Muscle layer of duodenum (tissue), 2 donors: ENCODE data around the gene HTRA3.

Source experiments
- H3K27ac ChIP-seq: one replicate; pipeline ENCODE4 v1.7.0; 2013; ENCODE audit warnings: mild to moderate bottlenecking, low read length
- H3K27me3 ChIP-seq: one replicate; pipeline ENCODE4 v1.7.0; 2013; ENCODE audit warnings: low read depth, mild to moderate bottlenecking, control low read depth, low read length
- H3K36me3 ChIP-seq, 2 donors: one replicate each; pipeline ENCODE4 v1.7.0; 2013; ENCODE audit warnings: low read length in 2 of 2, control low read depth in 1 of 2, mild to moderate bottlenecking in 1 of 2; ENCODE audit not compliant: insufficient read depth in 2 of 2, control insufficient read depth in 1 of 2
- H3K4me1 ChIP-seq, 2 donors: one replicate each; pipeline ENCODE4 v1.7.0; 2013; ENCODE audit warnings: low read length in 2 of 2, mild to moderate bottlenecking in 2 of 2, control low read depth in 1 of 2, moderate library complexity in 1 of 2; ENCODE audit not compliant: insufficient read depth in 2 of 2, control insufficient read depth in 1 of 2
- H3K4me3 ChIP-seq, 2 donors: one replicate each; pipeline ENCODE4 v1.7.0; 2013; ENCODE audit warnings: low read length in 2 of 2, low read depth in 1 of 2, mild to moderate bottlenecking in 1 of 2
- H3K9me3 ChIP-seq, 2 donors: one replicate each; pipeline ENCODE4 v1.7.0; 2013; ENCODE audit warnings: low read length in 2 of 2, control low read depth in 1 of 2, mild to moderate bottlenecking in 1 of 2; ENCODE audit not compliant: control insufficient read depth in 1 of 2
- donor health status: healthy.

The HTRA3 gene

DNA sequence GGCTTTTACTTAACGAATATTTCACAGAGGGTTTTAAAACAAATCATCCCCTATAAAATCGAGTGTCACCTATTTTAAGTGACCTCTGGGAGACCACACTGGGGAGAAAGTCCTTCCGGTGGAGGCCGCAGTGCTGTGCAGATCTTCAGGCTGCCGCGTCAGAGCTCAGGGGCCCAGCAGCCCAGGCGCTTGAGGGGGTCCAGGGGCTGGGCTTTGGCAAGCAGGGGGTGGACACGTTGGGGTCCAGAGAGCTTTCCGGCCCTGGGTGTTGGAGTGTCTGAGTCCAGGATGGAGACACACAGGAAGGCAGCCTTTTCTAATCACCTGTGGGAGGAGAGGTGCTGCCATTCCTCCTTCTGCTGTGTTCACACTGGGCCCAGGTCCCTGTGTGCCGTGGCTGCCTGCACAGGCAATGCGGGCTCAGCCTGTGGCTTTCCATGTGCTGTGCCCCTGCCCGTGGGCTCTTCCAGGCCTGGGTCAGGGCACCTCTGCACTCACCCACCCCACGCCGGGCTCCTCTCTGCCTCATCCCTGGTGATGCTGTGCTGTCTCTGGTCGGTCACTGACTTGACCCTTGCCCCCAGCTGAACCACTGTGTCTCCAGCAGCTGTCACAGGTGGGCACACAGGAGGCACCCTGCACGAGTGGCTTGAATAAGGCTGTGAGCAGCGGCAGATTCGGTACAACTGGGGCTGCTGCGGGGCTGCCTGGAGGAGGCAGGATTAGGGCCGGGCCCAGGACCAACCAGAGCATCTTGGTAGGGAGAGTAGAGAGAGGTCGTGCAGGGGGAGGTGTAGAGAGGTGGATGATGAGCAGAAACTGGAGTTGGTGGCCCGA is 10.0 kb downstream of the HTRA3 start:
- no peaks in the 10 kb centered on the region for H3K27me3 ChIP-seq
- no peak overlapping the region for H3K4me3 ChIP-seq
- H3K9me3 ChIP-seq = no peaks in the 10 kb centered on the region
- H3K27ac ChIP-seq = no peak overlapping the region
- H3K4me1 ChIP-seq = peaks cover 2 to 54% of the 10 kb centered on the region in 2 donors
- no peaks in the 10 kb centered on the region for H3K36me3 ChIP-seq

DNA sequence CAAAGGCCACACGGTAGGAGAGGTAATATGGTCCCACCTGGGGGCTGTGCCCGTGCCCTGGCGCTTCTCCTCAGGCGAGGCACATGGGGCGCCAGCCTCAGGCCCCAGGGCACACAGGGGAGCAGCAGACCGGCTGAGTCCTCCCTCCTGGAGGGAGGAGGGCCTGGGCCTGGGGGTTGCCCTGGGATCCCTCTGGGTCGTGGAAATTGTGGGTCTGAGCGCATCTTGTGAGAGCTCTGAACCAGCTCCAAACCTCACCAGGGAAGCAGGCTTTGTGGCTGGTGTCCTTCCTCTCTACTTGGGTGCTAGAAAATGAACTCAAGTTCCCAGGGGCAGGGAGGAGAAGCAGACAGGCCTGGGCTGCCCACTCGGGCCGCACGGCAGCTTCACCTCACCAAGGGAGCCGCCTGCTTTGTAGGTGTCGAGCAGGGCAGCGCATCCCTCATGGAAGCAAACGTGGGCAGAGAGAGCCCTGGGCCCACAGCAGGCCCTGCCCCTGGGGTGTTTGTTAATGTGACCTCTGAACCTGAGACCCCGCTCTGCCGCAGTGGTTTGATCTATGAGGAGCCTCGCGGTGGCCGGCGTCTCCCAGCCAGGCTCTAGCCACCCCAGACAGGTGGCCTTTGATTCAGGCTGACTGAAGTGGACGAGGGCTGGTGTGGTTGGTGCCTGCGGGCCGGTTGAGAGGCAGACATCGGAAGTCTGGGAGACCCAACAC is 10.8 kb downstream of the HTRA3 start:
- Histone ChIP-seq H3K4me1 (peaks cover 0 to 55% of the 10 kb centered on the region in 2 donors), H3K27me3 (no peaks in the 10 kb centered on the region), H3K27ac (no peak overlapping the region), H3K36me3 (no peaks in the 10 kb centered on the region), H3K4me3 (no peak overlapping the region), H3K9me3 (no peaks in the 10 kb centered on the region)

DNA sequence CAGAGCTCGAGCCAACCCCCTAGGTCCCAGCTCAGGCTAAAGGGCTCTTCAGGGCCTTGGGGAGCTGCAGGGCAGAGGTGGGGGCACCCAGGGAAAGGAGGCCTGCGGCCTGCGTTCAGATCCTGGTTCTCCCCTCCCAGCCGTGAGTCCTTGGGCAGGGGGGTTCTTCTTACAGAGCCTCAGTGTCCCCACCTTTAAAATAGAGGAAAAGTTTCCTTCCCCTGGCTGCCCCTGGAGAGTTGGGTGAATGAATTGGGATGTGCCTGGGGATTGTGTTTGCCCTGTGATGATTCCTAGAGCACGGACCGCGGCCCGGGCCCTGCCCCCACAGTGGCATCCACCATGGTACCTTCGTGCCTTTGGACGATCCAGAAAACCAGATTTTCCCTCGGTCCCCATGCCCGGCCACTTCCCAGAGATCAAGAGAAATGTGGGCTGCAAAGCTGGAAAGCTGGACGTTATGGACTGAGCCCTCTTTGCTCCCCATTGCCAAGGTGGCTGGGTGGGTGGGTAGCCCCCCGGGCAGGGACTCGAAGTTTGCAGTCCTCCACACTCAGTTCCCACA is 11.4 kb downstream of the HTRA3 start:
- H3K4me1 ChIP-seq = peaks cover 0 to 55% of the 10 kb centered on the region in 2 donors
- H3K27me3 ChIP-seq = no peaks in the 10 kb centered on the region

DNA sequence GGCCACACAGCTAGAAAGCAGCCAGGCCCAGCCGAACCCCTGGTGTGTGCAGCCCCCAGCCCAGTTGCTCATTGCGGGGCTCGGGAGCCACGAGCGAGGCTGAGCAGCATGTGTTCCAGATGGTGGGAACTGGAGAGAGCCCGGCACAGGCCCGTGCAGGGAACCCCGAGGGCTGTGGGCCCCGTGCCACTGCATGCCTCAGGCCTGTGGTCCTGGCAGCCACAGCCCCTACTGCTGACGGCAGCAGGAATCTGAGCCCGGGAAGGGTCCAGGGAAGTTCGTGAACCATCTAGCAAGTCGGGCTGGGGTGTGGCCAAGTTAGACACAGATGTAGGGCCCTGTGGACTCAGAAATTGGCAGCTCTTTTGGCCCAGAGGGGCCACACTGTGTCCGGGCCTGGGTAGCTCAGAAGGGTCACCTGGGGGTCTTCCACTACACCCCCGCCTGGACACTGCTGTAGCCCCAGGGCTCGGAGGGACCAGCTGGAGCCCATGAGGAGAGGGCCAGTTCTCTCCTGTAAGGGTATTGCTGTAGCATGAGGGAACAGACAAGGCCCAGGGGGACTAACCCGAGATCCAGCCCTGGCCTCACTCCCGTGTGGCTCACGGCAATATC is 12.1 kb downstream of the HTRA3 start:
- no peak overlapping the region for H3K4me3 ChIP-seq
- no peak overlapping the region for H3K27ac ChIP-seq
- peaks cover 0 to 55% of the 10 kb centered on the region in 2 donors for H3K4me1 ChIP-seq
- H3K36me3 ChIP-seq = no peaks in the 10 kb centered on the region
- H3K27me3 ChIP-seq = no peaks in the 10 kb centered on the region
- no peaks in the 10 kb centered on the region for H3K9me3 ChIP-seq

More for the DNA sequence above, 11.4 kb downstream of the HTRA3 start:
- no peak overlapping the region for H3K4me3 ChIP-seq
- H3K27ac ChIP-seq = no peak overlapping the region
- H3K36me3 ChIP-seq = no peaks in the 10 kb centered on the region
- no peaks in the 10 kb centered on the region for H3K9me3 ChIP-seq

DNA sequence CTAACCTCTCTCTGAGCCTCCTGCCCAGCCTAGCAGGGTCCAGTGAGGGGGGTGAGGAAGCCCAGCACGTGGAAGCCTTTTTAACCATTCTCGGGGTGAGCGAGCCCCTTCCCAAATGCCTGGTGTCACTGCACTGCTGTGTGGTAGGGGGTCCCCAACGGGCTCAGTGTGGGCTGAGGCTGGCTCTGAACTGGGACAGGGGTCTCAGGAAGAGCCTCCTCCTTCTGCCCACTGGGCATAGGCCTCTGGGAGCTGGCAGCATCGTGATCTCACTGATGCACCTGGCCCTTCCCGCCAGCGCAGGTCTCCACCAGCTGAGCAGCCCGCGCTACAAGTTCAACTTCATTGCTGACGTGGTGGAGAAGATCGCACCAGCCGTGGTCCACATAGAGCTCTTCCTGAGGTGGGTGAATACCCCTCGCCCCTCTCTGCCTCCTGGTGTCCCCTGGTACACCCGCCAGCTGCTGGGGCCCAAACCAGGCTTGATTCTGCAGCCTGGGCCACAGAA is 12.6 kb downstream of the HTRA3 start:
- no peaks in the 10 kb centered on the region for H3K9me3 ChIP-seq
- H3K4me3 ChIP-seq = no peak overlapping the region
- H3K36me3 ChIP-seq = no peaks in the 10 kb centered on the region
- peaks cover 0 to 49% of the 10 kb centered on the region in 2 donors for H3K4me1 ChIP-seq
- no peaks in the 10 kb centered on the region for H3K27me3 ChIP-seq
- H3K27ac ChIP-seq = no peak overlapping the region

DNA sequence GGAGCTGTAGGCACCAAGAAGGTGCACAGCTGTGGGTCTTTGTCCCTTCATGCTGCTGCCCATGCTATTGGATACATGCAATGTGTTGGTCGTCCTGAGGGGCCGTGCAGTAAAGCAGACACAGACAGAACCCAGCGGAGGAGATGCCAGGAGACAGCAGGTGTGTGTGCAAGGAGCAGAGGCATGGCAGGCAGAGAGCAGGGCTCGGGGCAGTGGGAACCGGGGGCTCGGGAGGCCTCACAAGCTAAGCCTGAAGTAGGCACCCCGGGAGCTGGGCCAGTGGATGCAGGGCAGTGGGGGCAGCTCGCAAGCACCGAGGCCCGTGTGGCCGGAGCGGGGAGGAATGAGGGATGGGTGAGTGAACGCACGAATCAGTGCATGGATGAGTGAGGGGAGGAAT is 13.2 kb downstream of the HTRA3 start:
- Histone ChIP-seq H3K27ac (no peak overlapping the region), H3K4me3 (no peak overlapping the region), H3K27me3 (no peaks in the 10 kb centered on the region), H3K9me3 (no peaks in the 10 kb centered on the region), H3K4me1 (peaks cover 0 to 44% of the 10 kb centered on the region in 2 donors), H3K36me3 (no peaks in the 10 kb centered on the region)

DNA sequence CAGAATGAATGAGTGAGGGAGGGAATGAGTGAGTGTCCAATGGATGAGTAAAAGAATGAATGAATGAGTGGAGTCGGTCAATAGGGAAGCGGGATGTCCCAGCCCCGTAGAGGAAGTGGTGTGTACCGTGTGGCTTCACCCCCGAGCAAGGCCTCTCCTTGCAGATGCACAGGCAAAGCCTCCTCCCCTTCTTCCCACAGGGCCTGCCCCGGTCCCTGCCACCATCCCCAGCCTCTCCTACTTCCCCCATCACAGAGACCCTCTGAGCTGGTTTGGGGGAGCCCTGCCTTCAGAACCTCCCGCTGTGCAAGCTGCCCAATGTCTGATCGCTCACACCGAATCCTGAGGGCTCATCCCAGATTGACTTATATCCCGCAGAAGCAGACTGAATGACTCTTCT is 13.6 kb downstream of the HTRA3 start:
- no peaks in the 10 kb centered on the region for H3K27me3 ChIP-seq
- no peak overlapping the region for H3K4me3 ChIP-seq
- H3K4me1 ChIP-seq = peaks cover 0 to 41% of the 10 kb centered on the region in 2 donors
- no peaks in the 10 kb centered on the region for H3K9me3 ChIP-seq
- H3K27ac ChIP-seq = no peak overlapping the region
- no peaks in the 10 kb centered on the region for H3K36me3 ChIP-seq

DNA sequence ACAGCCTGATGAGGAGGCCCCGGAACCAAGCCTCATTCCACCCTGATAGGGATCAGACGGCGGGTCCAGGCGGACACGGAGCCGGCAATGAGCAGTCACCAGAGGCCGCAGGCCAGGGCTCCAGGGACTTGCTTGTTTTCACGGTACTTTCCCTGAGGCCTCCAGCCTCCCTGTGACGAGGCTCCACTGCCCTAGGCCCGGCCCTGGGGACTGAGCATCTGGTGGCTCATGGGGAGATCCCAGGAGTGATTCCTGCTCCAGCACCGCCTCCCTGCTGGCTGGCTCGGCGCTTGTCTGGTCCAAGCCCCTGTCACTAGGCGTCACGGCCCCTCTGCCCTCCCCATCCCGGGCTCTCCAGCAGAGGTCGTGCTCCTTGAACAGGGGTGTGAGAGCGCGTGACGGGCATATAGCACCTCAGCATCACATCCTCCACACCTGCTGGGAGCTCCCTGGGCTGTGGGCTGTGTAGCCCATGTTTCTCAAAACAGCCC is 14.1 kb downstream of the HTRA3 start:
- H3K27ac ChIP-seq = no peak overlapping the region
- no peaks in the 10 kb centered on the region for H3K27me3 ChIP-seq
- H3K9me3 ChIP-seq = no peaks in the 10 kb centered on the region
- H3K4me3 ChIP-seq = no peak overlapping the region
- H3K36me3 ChIP-seq = no peaks in the 10 kb centered on the region
- peaks cover 0 to 41% of the 10 kb centered on the region in 2 donors for H3K4me1 ChIP-seq

DNA sequence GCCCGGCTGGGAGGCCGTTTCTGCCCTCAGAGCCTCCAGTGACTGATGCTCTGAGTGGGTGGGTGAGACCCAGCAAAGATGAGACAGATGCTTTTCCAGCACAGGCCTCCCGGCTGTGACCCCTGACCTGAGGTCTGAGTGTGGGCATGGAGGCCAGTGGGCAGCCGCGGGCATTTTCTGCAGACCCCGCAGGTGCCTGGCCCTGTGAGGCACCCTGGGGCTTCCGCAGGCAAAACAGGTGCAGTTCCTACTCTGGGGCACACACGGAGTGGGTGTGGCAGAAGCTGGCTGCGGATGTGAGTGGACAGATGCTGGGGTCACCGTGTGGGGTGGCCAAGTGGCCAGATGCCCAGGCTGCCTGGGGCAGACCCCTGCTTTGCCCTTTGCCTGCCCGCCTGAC is 14.8 kb downstream of the HTRA3 start:
- no peak overlapping the region for H3K27ac ChIP-seq
- H3K4me1 ChIP-seq = peaks cover 0 to 41% of the 10 kb centered on the region in 2 donors
- H3K36me3 ChIP-seq = no peaks in the 10 kb centered on the region
- no peaks in the 10 kb centered on the region for H3K27me3 ChIP-seq
- H3K9me3 ChIP-seq = no peaks in the 10 kb centered on the region
- H3K4me3 ChIP-seq = no peak overlapping the region

DNA sequence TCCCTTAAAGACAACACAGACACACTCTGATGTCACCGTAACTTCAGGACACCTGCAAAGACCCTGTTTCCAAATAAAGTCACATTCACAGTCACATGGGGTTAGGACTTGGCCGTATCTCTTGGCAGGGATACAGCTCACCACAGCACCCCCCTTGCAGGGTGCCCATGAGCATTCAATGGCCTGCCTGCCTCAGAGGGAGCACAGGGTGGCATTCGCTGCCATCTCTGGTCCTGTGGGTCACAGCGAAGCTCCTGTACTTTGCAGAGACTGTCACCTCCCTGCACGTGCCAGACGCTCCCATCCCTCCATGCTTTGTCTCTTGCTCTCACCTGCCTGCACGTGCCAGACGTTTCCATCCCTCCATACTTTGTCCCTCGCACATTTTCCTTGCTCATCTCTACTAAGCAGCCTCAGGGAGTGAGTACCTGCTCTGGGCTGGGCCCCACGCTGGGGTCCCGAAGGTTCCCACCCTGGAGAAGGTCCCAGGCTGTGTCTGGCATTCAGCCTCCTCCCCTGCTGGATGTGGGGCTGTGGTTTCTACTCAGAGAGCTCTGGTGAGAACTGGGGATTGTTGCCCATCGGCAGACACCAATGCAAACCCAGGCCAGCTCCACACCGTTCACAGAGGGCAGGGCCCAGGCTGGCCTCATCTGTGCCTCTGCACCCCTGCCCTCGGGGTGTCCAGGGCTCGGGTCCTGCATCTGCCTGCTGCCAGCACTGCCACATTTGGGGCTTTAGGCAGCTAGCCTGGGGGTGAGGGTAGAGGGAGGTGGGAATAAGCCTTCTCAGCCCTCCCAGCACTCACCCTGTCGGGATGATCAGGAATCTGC is 15.8 kb downstream of the HTRA3 start:
- no peaks in the 10 kb centered on the region for H3K36me3 ChIP-seq
- H3K9me3 ChIP-seq = no peaks in the 10 kb centered on the region
- H3K27me3 ChIP-seq = no peaks in the 10 kb centered on the region
- peaks cover 0 to 40% of the 10 kb centered on the region in 2 donors for H3K4me1 ChIP-seq
- H3K4me3 ChIP-seq = no peak overlapping the region
- no peak overlapping the region for H3K27ac ChIP-seq
